AG04450 (cell line): ENCODE measurements around the gene KHSRP. TPM values are rescaled to one million over a fixed set of nuclear protein-coding genes. Genes with fewer than 3 reads are reported as not detected.

Experiments
- CTCF ChIA-PET: fragments of 300-600, 350-600 bp; formaldehyde crosslinking; extraction: SDS; loops from one replicate; lab custom pipeline; 2022; ENCODE audit warnings: antibody characterized with exemption, inconsistent platforms; lab: Charles Lee
- POLR2A ChIA-PET: fragments of 350-600 bp; formaldehyde crosslinking; extraction: SDS; loops from one replicate; lab custom pipeline; 2021; ENCODE audit warnings: antibody characterized with exemption, inconsistent platforms; lab: Yijun Ruan, JAX
- DNase-seq: peaks from one replicate; pipeline ENCODE4 v3.0.0-alpha.2; 2011; ENCODE audit warnings: low read depth, low spot score
- H3K27ac ChIP-seq: one replicate; pipeline ENCODE4 v1.5.1; 2012; ENCODE audit warnings: low read depth, low read length, control low read depth
- H3K27me3 ChIP-seq: one replicate; pipeline ENCODE4 v1.6.0; 2012; ENCODE audit warnings: low read length; ENCODE audit not compliant: control insufficient read depth, insufficient read depth
- H3K4me3 ChIP-seq: 2 replicates; pipeline ENCODE4 v1.5.1; 2011; ENCODE audit warnings: mild to moderate bottlenecking, low read depth, low read length, control low read depth
- H3K9me3 ChIP-seq: 2 replicates; pipeline ENCODE4 v1.5.1; 2012; ENCODE audit warnings: low read length; ENCODE audit not compliant: control insufficient read depth, insufficient read depth
- CTCF ChIP-seq: IDR thresholded peaks from 2 replicates; pipeline ENCODE4 v1.5.1; 2011; ENCODE audit warnings: low read depth, low read length, control low read depth, inconsistent platforms
- polyA plus RNA-seq: library from polyadenylated mRNA; depleted of rRNA; stranded (reverse); fragments of >200 nt; gene quantifications from 2 replicates; pipeline ENCODE4 v1.2.3, GENCODE V29; 2011

The KHSRP gene
- polyA plus RNA-seq, 1 experiment: 57.0 TPM

- Histone ChIP-seq H3K27ac (no peak overlapping the region), H3K4me3 (no peak overlapping the region), H3K27me3 (peaks cover 7% of the 10 kb centered on the region), H3K9me3 (peaks cover 1% of the 10 kb centered on the region; the same call in 1 of the 2 replicates)
- POLR2A ChIA-PET: interaction anchor here (1.2 kb wide), 1 partner anchor 77 kb away, joined by 3 read pairs; the partner anchor contains the start of gene GTF2F1
- TF ChIP-seq CTCF: no peak
- CTCF ChIA-PET: no interaction called here
- DNase-seq: no peak
These were observed 45.6 kb upstream of the KHSRP start for GRCh38 chr19:6470173-6470572.

GRCh38 chr19:6467384-6467783 lies 42.8 kb upstream of the KHSRP start:
- Histone ChIP-seq H3K27me3 (peaks cover 22% of the 10 kb centered on the region), H3K4me3 (no peak overlapping the region), H3K27ac (no peak overlapping the region), H3K9me3 (no peaks in the 10 kb centered on the region; the same call in 1 of the 2 replicates)
- ChIA-PET POLR2A (no interaction called here), CTCF (no interaction called here)
- TF ChIP-seq CTCF: no peak
- no peak for DNase-seq

- no peaks in the 10 kb centered on the region; the same call in 1 of the 2 replicates for H3K9me3 ChIP-seq
- no peak for TF ChIP-seq CTCF
- POLR2A ChIA-PET: no interaction called here
- H3K27me3 ChIP-seq: peaks cover 22% of the 10 kb centered on the region
- no peak overlapping the region for H3K4me3 ChIP-seq
- no peak for DNase-seq
- H3K27ac ChIP-seq: no peak overlapping the region
- CTCF ChIA-PET: no interaction called here
These were observed 42.1 kb upstream of the KHSRP start for GRCh38 chr19:6466526-6467248.

- Histone ChIP-seq H3K27me3 (peaks cover 22% of the 10 kb centered on the region), H3K9me3 (no peaks in the 10 kb centered on the region), H3K4me3 (no peak overlapping the region), H3K27ac (no peak overlapping the region)
- ChIA-PET CTCF (no interaction called here), POLR2A (no interaction called here)
- TF ChIP-seq CTCF: no peak
- DNase-seq: no peak
These were observed 41.1 kb upstream of the KHSRP start for GRCh38 chr19:6465663-6466062.

GRCh38 chr19:6465006-6465405 lies 40.4 kb upstream of the KHSRP start:
- Histone ChIP-seq H3K4me3 (no peak overlapping the region), H3K27ac (no peak overlapping the region), H3K9me3 (no peaks in the 10 kb centered on the region), H3K27me3 (peaks cover 19% of the 10 kb centered on the region)
- ChIA-PET POLR2A (no interaction called here), CTCF (no interaction called here)
- no peak for TF ChIP-seq CTCF
- DNase-seq: no peak
